HG02571 (cell line): ENCODE measurements around the gene SLC38A7.
"Not testable (repeated sequence)": the region's sequence is repeated elsewhere in the genome, so short reads cannot be mapped to it uniquely, and the experiment has no call there.

Source experiments
- ATAC-seq: cut with Tn5 transposase; IDR thresholded peaks from one replicate; pipeline ENCODE4 v1.9.1; 2021; ENCODE audit warnings: mild to moderate bottlenecking, moderate library complexity; ENCODE audit not compliant: unreplicated experiment

The SLC38A7 gene

GRCh38 chr16:58684354-58685083, at the start of gene SLC38A7:
TSS of gene SLC38A7 (minus strand) at chr16:58684770. CDS start at chr16:58680126, 4,644 bp downstream.
- ATAC-seq = peak; percentile 97

GRCh38 chr16:58733671-58734458, 49.3 kb upstream of the SLC38A7 start, which contains the start of gene GOT2:
TSS of gene GOT2 (minus strand) at chr16:58734316. CDS start at chr16:58734228, 88 bp downstream.
- peak; percentile 92 for ATAC-seq

- no peak for ATAC-seq
These were observed 48.7 kb upstream of the SLC38A7 start for GRCh38 chr16:58733248-58733670.

GRCh38 chr16:58732545-58733247, 48.1 kb upstream of the SLC38A7 start:
- ATAC-seq = peak; percentile 38

- ATAC-seq = no peak
These were observed 46.3 kb upstream of the SLC38A7 start for GRCh38 chr16:58730724-58731370.

GRCh38 chr16:58727796-58728568, 43.4 kb upstream of the SLC38A7 start:
- no peak for ATAC-seq

GRCh38 chr16:58727028-58727781, 42.6 kb upstream of the SLC38A7 start:
- no peak for ATAC-seq

- ATAC-seq = no peak
These were observed 38.5 kb upstream of the SLC38A7 start for GRCh38 chr16:58723109-58723508.

- no peak for ATAC-seq
These were observed 33.4 kb upstream of the SLC38A7 start for GRCh38 chr16:58717994-58718393.

- no peak for ATAC-seq
These were observed 31.9 kb upstream of the SLC38A7 start for GRCh38 chr16:58716468-58716867.

GRCh38 chr16:58713742-58714141, 29.2 kb upstream of the SLC38A7 start:
- no peak for ATAC-seq

GRCh38 chr16:58709333-58709732, 24.8 kb upstream of the SLC38A7 start:
- ATAC-seq = no peak

GRCh38 chr16:58699151-58699550, 14.6 kb upstream of the SLC38A7 start:
- ATAC-seq = no peak

- ATAC-seq = no peak
These were observed 10.8 kb upstream of the SLC38A7 start for GRCh38 chr16:58695368-58695767.

- ATAC-seq = no peak
These were observed 7.9 kb upstream of the SLC38A7 start for GRCh38 chr16:58692450-58692849.

- not testable (repeated sequence) for ATAC-seq
These were observed 2.6 kb upstream of the SLC38A7 start for GRCh38 chr16:58686985-58687706.

GRCh38 chr16:58685084-58685449, 497 bp upstream of the SLC38A7 start:
- no peak for ATAC-seq

- peak; percentile 14 for ATAC-seq
These were observed 593 bp downstream of the SLC38A7 start for GRCh38 chr16:58684001-58684353.

- ATAC-seq = no peak
These were observed 4.8 kb downstream of the SLC38A7 start for GRCh38 chr16:58679763-58680162.
